Heart left ventricle (tissue), 16 donors: ENCODE results near the gene IL6R. TPM values are rescaled to one million over a fixed set of nuclear protein-coding genes. Genes with fewer than 3 reads are reported as not detected.
"Not testable (repeated sequence)": the region's sequence is repeated elsewhere in the genome, so short reads cannot be mapped to it uniquely, and the experiment has no call there.

Experiments
- ATAC-seq, 4 donors: fragments of 200-7000 bp; cut with Tn5 transposase; one replicate each; pipeline ENCODE4 v1.9.1; 2020 to 2022; ENCODE audit warnings: moderate library complexity in 4 of 4, mild to moderate bottlenecking in 3 of 4, moderate number of reproducible peaks in 1 of 4
- DNase-seq, 5 donors: peaks; one replicate each; pipeline ENCODE4 v3.0.0-alpha.2; 2020
- H3K27ac ChIP-seq, 12 donors: fragments of 200-600 bp; sonication (generic) in 4 of 12; one replicate each; pipeline versions ENCODE4 v1.5.0 to v1.8.0; 2016 to 2022; ENCODE audit warnings: mild to moderate bottlenecking in 2 of 12
- H3K27me3 ChIP-seq, 9 donors: fragments of 200-600 bp; sonication (generic) in 2 of 9; one replicate each; pipeline versions ENCODE4 v1.5.1 to v1.8.0; 2016 to 2022; ENCODE audit warnings: mild to moderate bottlenecking in 3 of 9
- H3K36me3 ChIP-seq, 9 donors: fragments of 200-600 bp; sonication (generic) in 2 of 9; one replicate each; pipeline versions ENCODE4 v1.5.0 to v1.8.0; 2018 to 2022; ENCODE audit warnings: mild to moderate bottlenecking in 2 of 9
- H3K4me1 ChIP-seq, 12 donors: fragments of 200-600 bp; sonication (generic) in 4 of 12; one replicate each; pipeline versions ENCODE4 v1.5.0 to v1.8.0; 2016 to 2022; ENCODE audit warnings: mild to moderate bottlenecking in 3 of 12
- H3K4me3 ChIP-seq, 12 donors: fragments of 200-600 bp; sonication (generic) in 4 of 12; one replicate each; pipeline versions ENCODE4 v1.5.0 to v1.8.0; 2017 to 2022; ENCODE audit warnings: mild to moderate bottlenecking in 9 of 12, moderate library complexity in 4 of 12
- H3K9me3 ChIP-seq, 12 donors: fragments of 200-600 bp; sonication (generic) in 4 of 12; one replicate each; pipeline versions ENCODE4 v1.5.0 to v1.8.0; 2016 to 2022; ENCODE audit warnings: mild to moderate bottlenecking in 1 of 12
- POLR2A ChIP-seq, 2 donors: fragments of 450-650 bp; IDR thresholded peaks; one replicate each; pipeline ENCODE4 v1.6.1; 2017; ENCODE audit warnings: antibody characterized with exemption in 2 of 2, mild to moderate bottlenecking in 2 of 2, moderate library complexity in 2 of 2
- WGBS, 4 donors: extraction: QIAGEN DNeasy Blood & Tissue Kit in 2 of 4; methylation state at CpG; one replicate each; pipeline versions ENCODE4 v1.1.5 to v1.1.7; 2013 to 2018; 5-methylcytosine and 5-hydroxymethylcytosine counted together
- intact Hi-C, 10 donors: fragments of 100-400 bp; cut with DNase I; formaldehyde crosslinking; loops; one replicate each; pipeline versions ENCODE4 v1.11.1 to v1.14.2; 2022
- polyA plus RNA-seq, 2 donors: library from polyadenylated mRNA; stranded (reverse); fragments of 200-250 nt; gene quantifications; one replicate each; pipeline ENCODE4 v1.2.3, GENCODE V29; 2013
- total RNA-seq, 9 donors: library from RNA; depleted of rRNA in 2 of 9; stranded (reverse); fragments of >200 nt in 2 of 9; fragmentation: NEBNext Ultra II Directional in 3 of 9; extraction: Animal tissue kit (Norgen Biotek cat#: 25700) in 3 of 9; gene quantifications; one replicate each; pipeline versions ENCODE4 v1.1.0 to v1.2.4, GENCODE V29; 2016 to 2023
- TF ChIP-seq, protein P1 (sequence below), 12 donors: fragments of 200-600 bp; sonication (generic) in 4 of 12; IDR thresholded peaks; one replicate each; pipeline versions ENCODE4 v1.5.0 to v1.8.0; 2018 to 2022; ENCODE audit warnings: antibody characterized with exemption in 12 of 12, mild to moderate bottlenecking in 5 of 12
- donor health status: ischemic (EF 13 %, LVEDD 7.1; RV severe dilation, severe dysfunction).
- donor health status: healthy with polysubstance abuse.
- donor health status: DM: no; HTN: yes; CAD: no.
- donor health status: DM: no; HTN: no; CAD: no.
- donor health status: ischemic (EF 25% LVEDD 6.9; RV normal size, moderate dysfunction).
- donor health status: ischemic (EF 25% LVEDD 5.7; RV mildly dilated, moderate dysfunction).
- donor health status: healthy.
- donor health status: DM: yes; HTN: yes; CAD: no.
- donor health status: ischemic (EF 35%, LVEDD 5.7; RV mildly dilated, moderate dysfunction).
- donor health status: nonischemic (EF 11% LVEDD 7.7; RV severe dilation, severe dysfunction).
- donor health status: DM: yes; HTN: yes; CAD: no.
- donor health status: PGD.
- donor health status: ischemic (EF 29% LVEDD 5.4; RV normal size, mild dysfunction).
- donor health status: nonischemic (EF 23%, LVEDD 6.1; RV moderate dilation, normal function).

IL6R gene
- total and polyA plus RNA-seq, 11 donors, result 3.4 to 26.6 (median 10.6) TPM

GRCh38 chr1:154361357-154361756 is 43.8 kb upstream of the IL6R start:
- Histone ChIP-seq H3K4me3 (no peak overlapping the region), H3K27me3 (no peaks in the 10 kb centered on the region), H3K4me1 (no peaks in the 10 kb centered on the region), H3K36me3 (no peaks in the 10 kb centered on the region), H3K9me3 (no peaks in the 10 kb centered on the region), H3K27ac (no peak overlapping the region)
- intact Hi-C loops, result no loop called here
- 61 to 70% (median 67%) methylated on average over 3 of the region's 3 CpGs for WGBS, 4 donors
- DNase-seq, result no peak
- TF ChIP-seq POLR2A (IDR thresholded peaks at IDR 0.05), result no peak
- TF ChIP-seq, protein P1, sequence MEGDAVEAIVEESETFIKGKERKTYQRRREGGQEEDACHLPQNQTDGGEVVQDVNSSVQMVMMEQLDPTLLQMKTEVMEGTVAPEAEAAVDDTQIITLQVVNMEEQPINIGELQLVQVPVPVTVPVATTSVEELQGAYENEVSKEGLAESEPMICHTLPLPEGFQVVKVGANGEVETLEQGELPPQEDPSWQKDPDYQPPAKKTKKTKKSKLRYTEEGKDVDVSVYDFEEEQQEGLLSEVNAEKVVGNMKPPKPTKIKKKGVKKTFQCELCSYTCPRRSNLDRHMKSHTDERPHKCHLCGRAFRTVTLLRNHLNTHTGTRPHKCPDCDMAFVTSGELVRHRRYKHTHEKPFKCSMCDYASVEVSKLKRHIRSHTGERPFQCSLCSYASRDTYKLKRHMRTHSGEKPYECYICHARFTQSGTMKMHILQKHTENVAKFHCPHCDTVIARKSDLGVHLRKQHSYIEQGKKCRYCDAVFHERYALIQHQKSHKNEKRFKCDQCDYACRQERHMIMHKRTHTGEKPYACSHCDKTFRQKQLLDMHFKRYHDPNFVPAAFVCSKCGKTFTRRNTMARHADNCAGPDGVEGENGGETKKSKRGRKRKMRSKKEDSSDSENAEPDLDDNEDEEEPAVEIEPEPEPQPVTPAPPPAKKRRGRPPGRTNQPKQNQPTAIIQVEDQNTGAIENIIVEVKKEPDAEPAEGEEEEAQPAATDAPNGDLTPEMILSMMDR (IDR thresholded peaks at IDR 0.05), result no peak
- ATAC-seq, result no peak

DNA sequence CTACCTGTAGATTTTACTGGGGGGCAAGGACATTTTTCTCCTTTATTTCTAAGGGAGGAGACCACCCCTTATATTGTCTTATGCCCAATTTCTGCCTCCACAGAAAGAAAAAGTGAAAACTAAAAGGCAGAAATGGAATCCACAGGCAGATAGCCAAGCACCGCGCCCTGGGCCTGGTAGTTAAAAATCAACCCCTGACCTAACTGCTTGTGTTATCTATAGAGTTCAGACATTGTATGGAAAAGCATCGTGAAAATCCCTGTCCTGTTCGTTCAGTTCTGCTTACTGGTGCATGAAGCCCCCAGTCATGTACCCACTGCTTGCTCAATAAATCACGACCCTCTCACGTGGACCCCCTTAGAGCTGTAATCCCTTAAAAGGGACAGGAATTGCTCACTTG is 33.7 kb upstream of the IL6R start:
- H3K36me3 ChIP-seq, result no peaks in the 10 kb centered on the region
- H3K9me3 ChIP-seq, result no peaks in the 10 kb centered on the region
- TF ChIP-seq, protein P1 (IDR thresholded peaks at IDR 0.05), result no peak
- no peak for TF ChIP-seq POLR2A (IDR thresholded peaks at IDR 0.05)
- no peak overlapping the region for H3K4me3 ChIP-seq
- no peak for ATAC-seq
- no peaks in the 10 kb centered on the region for H3K27me3 ChIP-seq
- DNase-seq, result no peak
- intact Hi-C loops, result no loop called here
- no peaks in the 10 kb centered on the region for H3K4me1 ChIP-seq
- WGBS, 4 donors, result 92 to 94% (median 93%) methylated on average over 6 of the region's 6 CpGs
- no peak overlapping the region for H3K27ac ChIP-seq

- H3K4me3 ChIP-seq, H3K36me3 ChIP-seq, H3K27me3 ChIP-seq, ATAC-seq, DNase-seq, H3K27ac ChIP-seq, H3K9me3 ChIP-seq, H3K4me1 ChIP-seq, intact Hi-C loops: not testable (repeated sequence)
- 82 to 90% (median 89%) methylated on average over 7 of the region's 7 CpGs for WGBS, 4 donors
These were observed 31.3 kb upstream of the IL6R start for GRCh38 chr1:154373777-154374357.

DNA sequence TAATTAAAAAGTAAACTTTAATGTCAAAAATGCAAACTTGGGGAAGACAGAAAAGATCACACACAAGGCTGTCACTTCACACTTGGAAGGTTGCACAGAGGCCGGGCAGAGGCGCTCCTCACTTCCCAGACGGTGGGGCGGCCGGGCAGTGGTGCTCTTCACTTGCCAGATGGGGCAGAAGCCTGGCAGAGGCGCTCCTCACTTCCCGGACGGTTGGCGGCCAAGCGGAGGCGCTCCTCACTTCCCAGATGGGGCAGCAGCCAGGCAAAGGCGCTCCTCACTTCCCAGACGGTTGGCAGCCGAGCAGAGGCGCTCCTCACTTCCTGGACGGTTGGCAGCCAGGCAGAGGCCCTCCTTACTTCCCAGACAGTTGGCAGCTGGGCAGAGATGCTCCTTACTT is 25.8 kb upstream of the IL6R start:
- no peaks in the 10 kb centered on the region for H3K4me1 ChIP-seq
- H3K4me3 ChIP-seq, result no peak overlapping the region
- H3K36me3 ChIP-seq, result no peaks in the 10 kb centered on the region
- 78 to 91% (median 82%) methylated on average over 16 of the region's 16 CpGs for WGBS, 4 donors
- no peaks in the 10 kb centered on the region for H3K27me3 ChIP-seq
- intact Hi-C loops, result no loop called here
- TF ChIP-seq POLR2A (IDR thresholded peaks at IDR 0.05), result no peak
- TF ChIP-seq, protein P1 (IDR thresholded peaks at IDR 0.05), result no peak
- H3K9me3 ChIP-seq, result no peaks in the 10 kb centered on the region
- no peak overlapping the region for H3K27ac ChIP-seq
- no peak for ATAC-seq
- DNase-seq, result no peak
